Adrenal gland (tissue), 19 donors: Measurements from ENCODE around the gene PCDH10. TPM values are rescaled to one million over a fixed set of nuclear protein-coding genes. Genes with fewer than 3 reads are reported as not detected.

ENCODE experiments used
- DNase-seq, 7 donors: peaks; one replicate each; pipeline ENCODE4 v3.0.0-alpha.2; 2019 to 2020
- H3K27ac ChIP-seq, 5 donors: fragments of 200-600 bp; sonication (generic) in 4 of 5; 1 replicate in 3 of 5; 2 replicates in 2 of 5; pipeline versions ENCODE4 v1.5.1 to v1.8.0; 2016 to 2020; ENCODE audit warnings: mild to moderate bottlenecking in 1 of 5
- H3K27me3 ChIP-seq: fragments of 200-600 bp; 2 replicates; pipeline ENCODE4 v1.8.0; 2021
- H3K36me3 ChIP-seq, 2 donors: fragments of 200-600 bp; replicated peaks in 1 of 2; 1 replicate in 1 of 2; 2 replicates in 1 of 2; pipeline versions ENCODE4 v1.5.1 to v1.8.0; 2018 to 2022
- H3K4me1 ChIP-seq, 2 donors: fragments of 200-600 bp; replicated peaks in 1 of 2; 1 replicate in 1 of 2; 2 replicates in 1 of 2; pipeline versions ENCODE4 v1.5.1 to v1.8.0; 2018 to 2021
- H3K4me3 ChIP-seq, 4 donors: fragments of 200-600 bp; sonication (generic) in 3 of 4; one replicate each; pipeline ENCODE4 v1.5.1; 2016 to 2018
- H3K9me3 ChIP-seq, 3 donors: fragments of 200-600 bp; sonication (generic) in 1 of 3; replicated peaks in 1 of 3; 1 replicate in 2 of 3; 2 replicates in 1 of 3; pipeline versions ENCODE4 v1.5.1 to v1.8.0; 2016 to 2021
- CTCF ChIP-seq, 6 experiments: fragments of 450-650 bp in 4 of 6; fragments of 200-600 bp in 2 of 6; sonication (generic) in 1 of 6; IDR thresholded peaks; 1 replicate in 5 of 6; 2 replicates in 1 of 6; pipeline versions ENCODE4 v1.5.1 to v1.8.0; 2016 to 2021; ENCODE audit warnings: antibody characterized with exemption in 6 of 6, mild to moderate bottlenecking in 2 of 6, moderate library complexity in 1 of 6
- POLR2A ChIP-seq, 2 donors: fragments of 450-650 bp; IDR thresholded peaks; one replicate each; pipeline ENCODE4 v1.6.1; 2017; ENCODE audit warnings: antibody characterized with exemption in 2 of 2, mild to moderate bottlenecking in 2 of 2, moderate library complexity in 1 of 2
- WGBS, 4 donors: extraction: QIAGEN DNeasy Blood & Tissue Kit in 2 of 4; methylation state at CpG; one replicate each; pipeline versions ENCODE4 v1.1.5 to v1.1.7; 2013 to 2017; 5-methylcytosine and 5-hydroxymethylcytosine counted together
- intact Hi-C, 2 donors: fragments of 100-400 bp; cut with DNase I; formaldehyde crosslinking; loops; one replicate each; pipeline versions ENCODE4 v1.14.1 to v1.15.0; 2022 to 2023
- long read RNA-seq, 10 donors: library from polyadenylated mRNA in 3 of 10; unstranded in 2 of 10; stranded (forward) in 1 of 10; transcript quantifications; one replicate each; pipeline ENCODE4 v2.0.0 and lab custom pipeline, GENCODE V29; 2021 to 2026
- polyA plus RNA-seq, 3 donors: library from polyadenylated mRNA; stranded (reverse); fragments of 200-250 nt in 2 of 3; fragments of 350-450 nt in 1 of 3; fragmentation: Illumina TruSeq in 1 of 3; extraction: RNeasy Lipid Tissue Mini Kit (QIAGEN cat#74804) in 1 of 3; gene quantifications; one replicate each; pipeline ENCODE4 v1.2.3, GENCODE V29; 2013 to 2014
- total RNA-seq, 9 donors: library from RNA; depleted of rRNA in 4 of 9; stranded (reverse); fragments of >200 nt in 4 of 9; fragments of 120-200 nt in 1 of 9; fragmentation: NEBNext Ultra II Directional in 1 of 9; extraction: Animal tissue kit (Norgen Biotek cat#: 25700) in 1 of 9; gene quantifications; one replicate each; pipeline versions ENCODE4 v1.1.0 to v1.2.4, GENCODE V29; 2013 to 2023
- donor health status: healthy with polysubstance abuse.
- donor health status: Bipolar disorder and iron deficiency.
- donor health status: DM: yes; HTN: yes; CAD: no.
- donor health status: DM: no; HTN: no; CAD: no.
- donor health status: DM: no; HTN: no; CAD: no.
- donor health status: DM: yes; HTN: yes; CAD: no.

The PCDH10 gene
- total RNA-seq (10 to 100 TPM in 3 of 9 donors, 1 to 10 TPM in 6; 1.2 to 18.6 (median 8.8) TPM), polyA plus RNA-seq (1 to 10 TPM in 2 of 3 donors, under 1 TPM in 1; 0.84 to 3.2 (median 1.7) TPM)
- long read RNA-seq, donor 1, full-length matches to known transcripts: 1 of 1 reads
- long read RNA-seq, donor 1, partial matches to known transcripts: 0 of 1 reads
- long read RNA-seq, donor 1, other reads (novel, unspliced or antisense): 0 of 1 reads
- long read RNA-seq, donor 2, full-length matches to known transcripts: 1 of 1 reads
- long read RNA-seq, donor 2, partial matches to known transcripts: 0 of 1 reads
- long read RNA-seq, donor 2, other reads (novel, unspliced or antisense): 0 of 1 reads
- long read RNA-seq, donor 3, full-length matches to known transcripts: 2 of 2 reads
- long read RNA-seq, donor 3, partial matches to known transcripts: 0 of 2 reads
- long read RNA-seq, donor 3, other reads (novel, unspliced or antisense): 0 of 2 reads
- long read RNA-seq, donor 4: 0 reads
- long read RNA-seq, donor 5, full-length matches to known transcripts: 7 of 7 reads
- long read RNA-seq, donor 5, partial matches to known transcripts: 0 of 7 reads
- long read RNA-seq, donor 5, other reads (novel, unspliced or antisense): 0 of 7 reads
- long read RNA-seq, donor 6, full-length matches to known transcripts: 2 of 2 reads
- long read RNA-seq, donor 6, partial matches to known transcripts: 0 of 2 reads
- long read RNA-seq, donor 6, other reads (novel, unspliced or antisense): 0 of 2 reads
- long read RNA-seq, donor 7, full-length matches to known transcripts: 2 of 2 reads
- long read RNA-seq, donor 7, partial matches to known transcripts: 0 of 2 reads
- long read RNA-seq, donor 7, other reads (novel, unspliced or antisense): 0 of 2 reads
- long read RNA-seq, donor 8, full-length matches to known transcripts: 1 of 1 reads
- long read RNA-seq, donor 8, partial matches to known transcripts: 0 of 1 reads
- long read RNA-seq, donor 8, other reads (novel, unspliced or antisense): 0 of 1 reads
- long read RNA-seq, donor 9: 0 reads
- long read RNA-seq, donor 10: 0 reads

DNA sequence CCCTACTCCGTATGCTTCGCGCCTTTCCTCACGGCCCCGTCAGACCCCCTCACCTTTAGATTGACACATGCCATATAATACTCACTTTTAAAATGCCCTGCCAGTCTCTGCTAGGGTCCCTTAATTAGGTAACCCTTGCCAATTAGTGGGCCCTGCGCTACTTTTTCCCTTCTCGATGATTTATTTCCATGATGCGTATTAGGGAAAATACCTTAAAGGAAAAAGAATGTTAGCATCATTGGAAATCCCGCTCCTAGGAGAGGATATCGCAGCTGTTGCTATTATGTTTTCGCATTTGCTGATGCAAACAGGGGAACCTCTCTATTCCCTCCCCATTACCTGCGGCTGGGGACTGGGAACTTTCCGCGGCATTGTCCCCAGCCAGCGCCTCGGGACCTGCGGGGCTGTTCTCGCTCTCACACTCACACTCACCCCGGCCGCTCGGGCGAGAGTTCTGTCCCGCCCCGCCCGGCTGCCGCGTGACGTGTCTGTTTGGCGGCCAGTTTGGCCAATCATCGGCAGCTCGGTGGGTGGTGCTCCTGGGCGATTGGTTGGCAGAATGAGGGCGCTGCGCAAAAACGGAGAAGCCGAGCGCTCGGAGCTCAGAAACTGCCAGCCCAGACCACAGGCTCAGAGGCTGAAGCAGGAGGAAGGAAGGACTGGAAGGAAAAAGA, at the start of gene PCDH10:
Gene PCDH10, plus strand, starts transcription at position 605 of the 674 bp plus-strand sequence. CDS start 847 bp downstream, outside the sequence.
- H3K4me3 ChIP-seq: peak within 1 kb of the TSS in 1 of 4 donors; percentile 55
- peak; percentile 80 to 97 (median 87) for DNase-seq
- no peaks in the 10 kb centered on the region for H3K36me3 ChIP-seq
- H3K27me3 ChIP-seq: peaks cover 40% of the 10 kb centered on the region
- intact Hi-C loops: no loop called here
- no peaks in the 10 kb centered on the region for H3K9me3 ChIP-seq
- 1 to 3% (median 1%) methylated on average over 26 to 38 of the region's 38 CpGs for WGBS, 4 donors
- H3K27ac ChIP-seq: peak within 1 kb of the TSS in 2 of 5 donors; percentile 22 to 37
- peaks cover 0 to 20% of the 10 kb centered on the region in 2 donors for H3K4me1 ChIP-seq
- peak; percentile 62 to 75 for TF ChIP-seq POLR2A (IDR thresholded peaks at IDR 0.05)
- TF ChIP-seq CTCF (IDR thresholded peaks at IDR 0.05): no peak

GRCh38 chr4:133102043-133102442, 47.1 kb upstream of the PCDH10 start:
- TF ChIP-seq CTCF (IDR thresholded peaks at IDR 0.05) (no peak), POLR2A (IDR thresholded peaks at IDR 0.05) (no peak)
- H3K9me3 ChIP-seq: no peaks in the 10 kb centered on the region
- no peak overlapping the region for H3K4me3 ChIP-seq
- H3K4me1 ChIP-seq: no peaks in the 10 kb centered on the region
- H3K27me3 ChIP-seq: no peaks in the 10 kb centered on the region
- intact Hi-C loops: no loop called here
- no peaks in the 10 kb centered on the region for H3K36me3 ChIP-seq
- H3K27ac ChIP-seq: no peak overlapping the region
- DNase-seq: no peak
- WGBS, 4 donors: 81 to 90% (median 88%) methylated on average over 6 of the region's 6 CpGs

- H3K36me3 ChIP-seq: no peaks in the 10 kb centered on the region
- no peak for TF ChIP-seq POLR2A (IDR thresholded peaks at IDR 0.05)
- no peak for TF ChIP-seq CTCF (IDR thresholded peaks at IDR 0.05)
- H3K27me3 ChIP-seq: no peaks in the 10 kb centered on the region
- H3K27ac ChIP-seq: no peak overlapping the region
- intact Hi-C loops: no loop called here
- no peaks in the 10 kb centered on the region for H3K4me1 ChIP-seq
- whole genome bisulfite sequencing, 4 donors: 65 to 70% (median 68%) methylated on average over 4 of the region's 4 CpGs
- DNase-seq: no peak
- no peak overlapping the region for H3K4me3 ChIP-seq
- H3K9me3 ChIP-seq: no peaks in the 10 kb centered on the region
These were observed 46.3 kb upstream of the PCDH10 start for GRCh38 chr4:133102612-133103409.
